GM18951 (cell line): ENCODE data around the gene AQP6.

Experiments used
- POLR2A ChIP-seq: IDR thresholded peaks from 4 replicates; pipeline ENCODE4 v1.6.1; 2011; ENCODE audit warnings: mild to moderate bottlenecking; ENCODE audit not compliant: insufficient read length, insufficient read depth; ENCODE audit errors: extremely low read depth
- in situ Hi-C: fragments of 300-500 bp; cut with MboI; formaldehyde crosslinking; loops from one replicate; pipeline ENCODE4 v1.12.0; 2022; ENCODE audit warnings: low sequenced_read_pairs, mixed read lengths, inconsistent platforms; ENCODE audit not compliant: unreplicated experiment

Gene AQP6

DNA sequence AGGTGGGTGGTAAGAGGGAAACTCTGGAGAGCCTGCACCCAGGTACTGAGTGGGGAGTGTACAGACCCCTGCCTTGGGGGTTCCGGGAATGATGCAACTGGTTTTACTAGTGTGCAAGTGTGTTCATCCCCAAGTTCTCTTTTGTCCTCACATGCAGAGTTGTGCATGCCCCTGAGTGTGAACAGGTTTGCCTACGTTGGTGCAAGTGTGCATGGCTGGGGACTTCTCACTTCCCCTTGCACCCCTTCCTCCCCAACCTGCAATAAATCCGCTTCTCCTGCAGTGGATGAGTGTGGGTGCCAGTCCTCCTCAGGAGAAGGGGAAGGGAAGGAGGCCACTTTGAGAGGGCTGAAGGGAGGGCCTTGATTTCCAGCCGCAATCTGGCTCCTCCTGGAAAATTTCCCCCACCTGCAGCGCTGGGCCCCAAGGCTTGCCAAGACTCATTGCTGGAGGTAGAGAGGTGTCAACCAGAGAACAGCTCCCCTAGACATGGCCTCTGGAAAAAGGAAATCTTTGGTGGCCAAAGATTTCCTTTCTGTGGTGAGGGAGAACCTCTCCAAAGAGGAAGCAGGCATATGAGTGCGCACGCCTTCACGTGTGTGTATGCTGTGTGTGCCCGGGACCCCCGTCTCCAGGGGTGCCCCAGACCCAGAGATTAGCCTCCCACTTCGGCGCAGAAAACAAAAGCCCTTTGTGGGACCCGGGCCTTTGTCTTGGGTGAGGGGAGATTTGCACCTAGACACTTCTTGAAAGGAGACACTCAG, 16.7 kb upstream of the AQP6 start:
- no peak for TF ChIP-seq POLR2A
- in situ Hi-C loops = no loop called here

DNA sequence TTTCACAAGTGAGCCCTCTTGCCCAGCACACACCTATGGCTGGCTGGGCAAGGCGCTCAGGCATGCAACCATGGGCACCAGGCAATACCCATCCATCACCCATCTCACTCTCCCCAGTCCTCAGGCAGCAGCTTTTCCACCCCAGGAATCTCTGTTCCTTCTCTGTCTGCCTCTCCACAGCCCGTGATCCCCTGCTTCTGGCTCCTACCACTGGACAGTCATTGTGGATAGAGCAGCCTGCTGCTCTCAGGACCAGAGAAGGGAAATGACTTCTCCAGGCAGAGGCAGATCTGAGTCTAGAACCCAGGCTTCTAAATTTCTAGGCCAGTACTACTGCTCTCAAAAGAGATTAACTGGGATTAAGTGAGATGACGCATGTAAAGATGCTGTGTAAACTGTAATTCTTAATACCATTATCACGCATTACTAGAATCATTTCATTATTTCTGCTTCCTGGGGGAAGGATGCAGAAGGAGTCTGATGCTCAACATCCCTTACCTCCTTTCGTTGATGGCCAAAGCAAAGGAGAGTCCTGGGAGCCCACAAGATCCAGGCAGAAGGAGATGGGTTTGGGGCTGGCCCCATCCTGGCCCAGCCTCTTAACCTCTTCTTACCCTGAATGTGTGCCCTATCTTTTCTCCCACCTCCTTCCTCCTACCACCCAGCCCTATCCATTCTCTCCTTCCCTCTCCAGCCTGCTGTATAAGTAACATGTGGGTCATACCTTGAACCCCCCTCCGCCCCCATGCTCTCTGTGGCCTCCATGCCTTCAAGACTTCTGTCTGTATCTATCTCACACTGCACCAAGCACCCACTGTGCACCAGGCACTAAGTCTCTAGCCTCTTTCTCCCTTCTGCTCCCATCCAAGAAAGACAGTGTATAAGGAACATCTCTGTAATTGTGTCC, 15.8 kb upstream of the AQP6 start:
- TF ChIP-seq POLR2A = no peak
- in situ Hi-C loops = no loop called here

DNA sequence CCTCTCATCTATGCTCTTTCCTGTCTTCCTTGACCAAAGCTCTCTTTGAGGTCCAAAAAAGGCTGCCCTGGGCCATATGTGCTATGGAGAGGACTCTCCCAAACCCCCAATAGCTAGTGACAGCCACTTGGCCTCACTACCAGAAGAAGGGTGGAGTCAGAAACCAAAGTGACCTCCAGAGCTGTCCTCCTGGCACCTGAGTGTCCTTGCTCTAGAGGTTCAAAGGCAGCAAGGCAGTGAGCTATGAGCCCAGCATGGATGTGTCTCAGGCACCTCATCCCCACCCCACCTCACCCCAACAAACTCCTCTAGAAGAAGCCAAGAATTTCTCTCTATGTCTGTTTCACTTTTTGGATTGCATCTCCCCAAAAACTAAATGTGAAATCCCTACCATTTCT, 15.2 kb upstream of the AQP6 start:
- in situ Hi-C loops = no loop called here
- TF ChIP-seq POLR2A = no peak

DNA sequence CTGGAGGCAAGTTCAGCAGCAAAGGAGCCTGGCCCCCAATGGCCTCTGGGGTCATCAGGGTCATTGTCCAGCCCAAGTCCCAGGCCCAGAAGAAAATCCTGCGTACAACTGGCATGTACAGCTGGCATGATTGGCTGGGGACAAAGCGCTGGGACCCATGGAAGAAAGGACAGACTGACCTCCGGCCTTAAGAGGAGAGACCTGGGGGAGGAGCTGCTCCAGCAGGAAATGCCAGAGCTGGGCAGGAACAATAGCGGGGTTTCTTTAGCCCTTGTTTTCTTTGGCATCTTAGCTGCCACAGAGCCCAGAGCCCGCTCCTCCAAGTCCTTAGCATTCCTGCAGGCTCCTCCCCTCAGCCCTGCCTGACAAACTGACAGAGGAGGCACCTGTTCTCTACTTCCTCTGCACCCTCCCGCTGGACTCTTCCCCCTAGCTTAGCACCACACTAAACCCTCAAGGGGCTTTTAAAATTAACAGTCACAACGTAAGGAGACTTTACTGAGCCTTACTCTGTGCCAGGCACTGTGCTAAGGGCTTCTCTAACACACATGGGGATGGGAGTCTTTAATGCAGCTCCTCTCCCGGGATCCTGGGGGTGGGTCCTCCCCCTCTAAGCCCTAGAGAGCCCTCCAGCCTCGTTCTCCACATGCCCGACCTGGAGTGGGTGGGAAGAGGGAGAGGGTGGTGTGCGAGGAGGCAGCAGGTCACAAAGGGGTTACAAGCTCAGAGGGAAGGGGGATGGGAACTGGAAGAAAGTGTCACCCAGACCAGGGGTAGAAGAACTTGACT, 12.9 kb upstream of the AQP6 start:
- in situ Hi-C loops = no loop called here
- no peak for TF ChIP-seq POLR2A

DNA sequence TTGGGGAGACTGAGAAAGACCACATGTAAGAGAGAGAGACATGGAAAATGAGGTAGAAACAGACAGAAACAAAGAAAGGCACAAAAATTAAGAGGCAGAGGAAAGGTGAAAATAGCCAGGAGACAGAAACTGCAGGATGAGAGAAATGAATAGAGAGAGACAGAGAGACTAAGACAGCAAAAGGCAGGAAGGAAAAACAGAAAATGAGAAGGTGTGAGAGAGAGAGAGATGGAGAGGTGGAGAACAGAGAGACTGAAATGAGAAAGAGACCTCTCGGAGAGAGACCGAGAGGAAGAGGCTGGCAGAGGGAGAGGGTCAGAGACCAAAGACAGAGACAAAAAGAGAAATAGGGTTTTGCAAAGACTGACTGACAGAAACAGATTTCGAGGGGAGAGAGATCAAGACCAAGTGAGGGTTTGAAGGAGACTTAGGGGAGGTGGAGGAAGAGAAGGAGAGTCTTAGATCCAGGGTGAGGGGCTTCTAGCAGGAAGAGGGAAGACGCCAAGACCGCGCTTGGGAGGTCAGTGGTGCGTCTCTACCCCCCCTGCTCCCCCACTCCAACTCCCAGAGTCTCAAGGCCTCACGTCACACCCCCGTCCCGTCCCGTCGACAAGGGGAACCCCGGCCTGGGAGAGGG, 12.2 kb upstream of the AQP6 start:
- TF ChIP-seq POLR2A = no peak
- in situ Hi-C loops = no loop called here

- TF ChIP-seq POLR2A = no peak
- in situ Hi-C loops = no loop called here
These were observed 11.4 kb upstream of the AQP6 start, which contains the start of gene AQP5 for GRCh38 chr12:49961111-49961922. Gene AQP5, plus strand, starts transcription at chr12:49961872. Its CDS starts 146 bp downstream, at chr12:49962018.

- TF ChIP-seq POLR2A = no peak
- in situ Hi-C loops = no loop called here
These were observed 10.6 kb upstream of the AQP6 start for GRCh38 chr12:49961993-49962764.

DNA sequence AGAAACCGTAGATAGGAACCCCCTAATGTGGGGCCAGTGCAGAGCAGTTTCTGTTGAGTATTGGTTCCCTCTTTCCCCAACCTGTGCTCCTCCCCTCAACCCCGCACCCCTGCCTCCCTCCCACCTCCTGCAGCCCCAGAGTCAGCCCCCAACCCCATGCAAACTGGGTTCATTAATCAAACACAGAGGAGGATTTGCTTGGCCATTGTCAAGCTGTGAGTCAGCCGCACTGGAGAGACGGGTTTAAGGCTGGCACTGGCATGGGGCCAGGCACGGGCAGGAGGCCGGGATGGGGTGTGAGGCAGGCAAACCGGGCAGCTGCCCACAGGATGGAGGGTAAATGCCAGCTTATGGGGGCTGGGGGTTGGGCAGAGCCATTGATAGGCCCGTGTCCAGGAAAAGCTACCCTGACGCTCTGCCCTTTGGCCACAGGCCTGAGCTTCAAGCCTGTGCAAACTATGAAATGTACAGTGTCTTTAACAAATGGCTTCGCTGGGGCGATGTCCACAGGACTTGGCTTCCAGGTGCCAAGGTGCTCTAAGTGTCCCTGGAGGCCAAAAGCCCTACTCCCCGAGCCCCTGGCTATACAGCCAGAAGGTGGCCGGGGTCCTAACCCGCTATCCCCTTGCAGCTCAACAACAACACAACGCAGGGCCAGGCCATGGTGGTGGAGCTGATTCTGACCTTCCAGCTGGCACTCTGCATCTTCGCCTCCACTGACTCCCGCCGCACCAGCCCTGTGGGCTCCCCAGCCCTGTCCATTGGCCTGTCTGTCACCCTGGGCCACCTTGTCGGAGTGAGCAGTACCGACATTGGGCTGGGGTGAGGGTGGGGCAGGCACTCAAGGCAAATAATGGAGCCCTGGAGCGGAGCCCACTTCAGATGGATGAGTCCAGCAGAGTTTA, 9.6 kb upstream of the AQP6 start:
- in situ Hi-C loops = no loop called here

GRCh38 chr12:49963976-49964815, 8.6 kb upstream of the AQP6 start:
- in situ Hi-C loops = no loop called here
- TF ChIP-seq POLR2A = no peak

More for the DNA sequence above, 9.6 kb upstream of the AQP6 start:
- no peak for TF ChIP-seq POLR2A
